Natural killer cell treated with Interleukin-12 subunit alpha and Interleukin-12 subunit beta and Interleukin-15 and Interleukin-18, amount 100 ng/mL, for 72 hours (primary cell): Measurements from ENCODE around the gene SFRP5. TPM values are rescaled to one million over a fixed set of nuclear protein-coding genes. Genes with fewer than 3 reads are reported as not detected.

Experiments used
- ATAC-seq, 2 donors: fragments of 150-1000 bp; cut with Tn5 transposase in 1 of 2; sonication (Bioruptor Pico), chemical (Tn5 transposase) in 1 of 2; 2 replicates each; pipeline ENCODE4 v1.10.0; 2021
- DNase-seq: peaks from one replicate; pipeline ENCODE4 v3.0.0; 2022; ENCODE audit warnings: low spot score
- H3K27ac Mint-ChIP-seq, 2 donors: 1 replicate in 1 of 2; 2 replicates in 1 of 2; pipeline ENCODE4 v1.8.0; 2022; ENCODE audit warnings: mixed read lengths in 2 of 2, mild to moderate bottlenecking in 1 of 2, moderate library complexity in 1 of 2
- H3K27me3 Mint-ChIP-seq, 2 donors: 1 replicate in 1 of 2; 2 replicates in 1 of 2; pipeline ENCODE4 v1.8.0; 2022; ENCODE audit warnings: mixed read lengths in 2 of 2
- H3K36me3 Mint-ChIP-seq: one replicate; pipeline ENCODE4 v1.8.0; 2022; ENCODE audit warnings: mixed read lengths
- H3K4me1 Mint-ChIP-seq, 2 donors: 1 replicate in 1 of 2; 2 replicates in 1 of 2; pipeline ENCODE4 v1.8.0; 2022; ENCODE audit warnings: low read depth in 2 of 2, mixed read lengths in 2 of 2, mild to moderate bottlenecking in 1 of 2
- H3K4me3 Mint-ChIP-seq: one replicate; pipeline ENCODE4 v1.8.0; 2022; ENCODE audit warnings: mixed read lengths
- H3K9me3 Mint-ChIP-seq: 2 replicates; pipeline ENCODE4 v1.8.0; 2022; ENCODE audit warnings: mixed read lengths
- total RNA-seq, 2 donors: library from RNA; stranded (reverse); gene quantifications; one replicate each; pipeline ENCODE4 v1.2.3, GENCODE V29; 2022

Gene SFRP5
- total RNA-seq, 2 donors from 2014 or later = not detected

- no peak overlapping the region for H3K27ac Mint-ChIP-seq
- H3K27me3 Mint-ChIP-seq = no peaks in the 10 kb centered on the region
- H3K4me1 Mint-ChIP-seq = peaks cover 0 to 4% of the 10 kb centered on the region in 2 donors
- no peak for DNase-seq
- H3K36me3 Mint-ChIP-seq = peaks cover 17% of the 10 kb centered on the region
- H3K4me3 Mint-ChIP-seq = no peak overlapping the region
- ATAC-seq = no peak
- H3K9me3 Mint-ChIP-seq = no peaks in the 10 kb centered on the region
Measured at GRCh38 chr10:97754726-97755125, 17.1 kb downstream of the SFRP5 start.

- no peaks in the 10 kb centered on the region for H3K27me3 Mint-ChIP-seq
- H3K9me3 Mint-ChIP-seq = no peaks in the 10 kb centered on the region
- peaks cover 0 to 4% of the 10 kb centered on the region in 2 donors for H3K4me1 Mint-ChIP-seq
- no peak overlapping the region for H3K4me3 Mint-ChIP-seq
- DNase-seq (peak; percentile 55), ATAC-seq (no peak)
- H3K36me3 Mint-ChIP-seq = peaks cover 17% of the 10 kb centered on the region
- no peak overlapping the region for H3K27ac Mint-ChIP-seq
Measured at GRCh38 chr10:97752956-97753355, 18.8 kb downstream of the SFRP5 start.

GRCh38 chr10:97748116-97748515, 23.7 kb downstream of the SFRP5 start:
- Mint-ChIP-seq H3K9me3 (no peaks in the 10 kb centered on the region), H3K4me1 (peaks cover 18 to 19% of the 10 kb centered on the region in 2 donors), H3K4me3 (no peak overlapping the region), H3K27me3 (no peaks in the 10 kb centered on the region), H3K36me3 (peaks cover 30% of the 10 kb centered on the region), H3K27ac (no peak overlapping the region)
- no peak for DNase-seq
- no peak for ATAC-seq

- ATAC-seq (no peak), DNase-seq (no peak)
- H3K27me3 Mint-ChIP-seq = no peaks in the 10 kb centered on the region
- no peak overlapping the region for H3K27ac Mint-ChIP-seq
- H3K4me1 Mint-ChIP-seq = peaks cover 19 to 22% of the 10 kb centered on the region in 2 donors
- peaks cover 30% of the 10 kb centered on the region for H3K36me3 Mint-ChIP-seq
- no peaks in the 10 kb centered on the region for H3K9me3 Mint-ChIP-seq
- H3K4me3 Mint-ChIP-seq = no peak overlapping the region
Measured at GRCh38 chr10:97747573-97747972, 24.2 kb downstream of the SFRP5 start.

GRCh38 chr10:97744405-97745035, 27.3 kb downstream of the SFRP5 start:
- Mint-ChIP-seq H3K4me1 (peaks cover 34 to 38% of the 10 kb centered on the region in 2 donors), H3K4me3 (no peak overlapping the region), H3K27me3 (no peaks in the 10 kb centered on the region), H3K27ac (peak overlapping the region in 1 of 2 donors; percentile 44), H3K36me3 (peaks cover 32% of the 10 kb centered on the region), H3K9me3 (no peaks in the 10 kb centered on the region)
- ATAC-seq = no peak
- peak; percentile 49 for DNase-seq

- no peak overlapping the region for H3K4me3 Mint-ChIP-seq
Measured at GRCh38 chr10:97743169-97743943, 28.4 kb downstream of the SFRP5 start.

GRCh38 chr10:97740613-97741012, 31.2 kb downstream of the SFRP5 start:
- no peak overlapping the region for H3K4me3 Mint-ChIP-seq
- H3K9me3 Mint-ChIP-seq = peaks cover 2% of the 10 kb centered on the region
- H3K27me3 Mint-ChIP-seq = no peaks in the 10 kb centered on the region
- DNase-seq (no peak), ATAC-seq (no peak)
- peaks cover 37% of the 10 kb centered on the region for H3K36me3 Mint-ChIP-seq
- H3K4me1 Mint-ChIP-seq = peaks cover 59 to 61% of the 10 kb centered on the region in 2 donors
- no peak overlapping the region for H3K27ac Mint-ChIP-seq

More at GRCh38 chr10:97743169-97743943, 28.4 kb downstream of the SFRP5 start:
- ATAC-seq = no peak
- peak overlapping the region in 1 of 2 donors; percentile 44 for H3K27ac Mint-ChIP-seq
- peaks cover 41 to 43% of the 10 kb centered on the region in 2 donors for H3K4me1 Mint-ChIP-seq
- no peaks in the 10 kb centered on the region for H3K9me3 Mint-ChIP-seq
- H3K36me3 Mint-ChIP-seq = peaks cover 35% of the 10 kb centered on the region
- H3K27me3 Mint-ChIP-seq = no peaks in the 10 kb centered on the region
- DNase-seq = peak; percentile 8

- Mint-ChIP-seq H3K27me3 (no peaks in the 10 kb centered on the region), H3K4me3 (peak overlapping the region; percentile 98), H3K4me1 (peaks cover 51 to 52% of the 10 kb centered on the region in 2 donors), H3K36me3 (peaks cover 27% of the 10 kb centered on the region), H3K9me3 (peaks cover 4% of the 10 kb centered on the region), H3K27ac (peak overlapping the region; percentile 91 to 96)
- peak; percentile 28 for DNase-seq
- no peak for ATAC-seq
Measured at GRCh38 chr10:97738616-97739015, 33.2 kb downstream of the SFRP5 start.

GRCh38 chr10:97737770-97738265, 34.0 kb downstream of the SFRP5 start:
- ATAC-seq (peak; percentile 7 to 49), DNase-seq (peak; percentile 55)
- Mint-ChIP-seq H3K4me3 (peak overlapping the region; percentile 98), H3K36me3 (peaks cover 22% of the 10 kb centered on the region), H3K27me3 (no peaks in the 10 kb centered on the region), H3K27ac (peak overlapping the region; percentile 91 to 96), H3K9me3 (peaks cover 4% of the 10 kb centered on the region), H3K4me1 (peaks cover 46 to 47% of the 10 kb centered on the region in 2 donors)

GRCh38 chr10:97736902-97737769, 34.7 kb downstream of the SFRP5 start, which contains the start of gene ZFYVE27:
ZFYVE27 (plus strand) TSS chr10:97737128; CDS start chr10:97738478, 1,350 bp downstream.
- Mint-ChIP-seq H3K4me3 (peak within 1 kb of the TSS; percentile 98), H3K4me1 (peaks cover 43 to 47% of the 10 kb centered on the region in 2 donors), H3K27ac (peak within 1 kb of the TSS; percentile 91 to 96), H3K27me3 (no peaks in the 10 kb centered on the region), H3K36me3 (peaks cover 22% of the 10 kb centered on the region), H3K9me3 (peaks cover 4% of the 10 kb centered on the region)
- peak; percentile 97 for DNase-seq
- peak; percentile 93 to 95 for ATAC-seq

- DNase-seq (no peak), ATAC-seq (peak in 1 of 2 donors; percentile 20)
- Mint-ChIP-seq H3K4me3 (peak overlapping the region; percentile 98), H3K36me3 (peaks cover 22% of the 10 kb centered on the region), H3K27me3 (peaks cover 0 to 2% of the 10 kb centered on the region in 2 donors), H3K9me3 (peaks cover 4% of the 10 kb centered on the region), H3K27ac (peak overlapping the region; percentile 91 to 96), H3K4me1 (peaks cover 42 to 46% of the 10 kb centered on the region in 2 donors)
Measured at GRCh38 chr10:97736403-97736901, 35.3 kb downstream of the SFRP5 start.

GRCh38 chr10:97734021-97734420, 37.8 kb downstream of the SFRP5 start:
- ATAC-seq (no peak), DNase-seq (peak; percentile 55)
- peaks cover 7% of the 10 kb centered on the region for H3K36me3 Mint-ChIP-seq
- no peak overlapping the region for H3K27ac Mint-ChIP-seq
- peaks cover 7% of the 10 kb centered on the region in 2 donors for H3K27me3 Mint-ChIP-seq
- peaks cover 24 to 28% of the 10 kb centered on the region in 2 donors for H3K4me1 Mint-ChIP-seq
- peaks cover 4% of the 10 kb centered on the region for H3K9me3 Mint-ChIP-seq
- H3K4me3 Mint-ChIP-seq = no peak overlapping the region

GRCh38 chr10:97733256-97733655, 38.5 kb downstream of the SFRP5 start:
- DNase-seq (no peak), ATAC-seq (no peak)
- H3K27me3 Mint-ChIP-seq = peaks cover 7 to 8% of the 10 kb centered on the region in 2 donors
- H3K36me3 Mint-ChIP-seq = peaks cover 7% of the 10 kb centered on the region
- H3K4me1 Mint-ChIP-seq = peaks cover 20 to 24% of the 10 kb centered on the region in 2 donors
- no peak overlapping the region for H3K4me3 Mint-ChIP-seq
- H3K27ac Mint-ChIP-seq = no peak overlapping the region
- H3K9me3 Mint-ChIP-seq = peaks cover 4% of the 10 kb centered on the region
